Muscle layer of colon (tissue), 2 donors: Measurements from ENCODE around the gene NPHP1.
"Not testable (repeated sequence)": the region's sequence is repeated elsewhere in the genome, so short reads cannot be mapped to it uniquely, and the experiment has no call there.

Experiments
- H3K27ac ChIP-seq: one replicate; pipeline ENCODE4 v1.7.0; 2013; ENCODE audit warnings: low read depth, mild to moderate bottlenecking, low read length, moderate library complexity
- H3K27me3 ChIP-seq, 2 donors: one replicate each; pipeline ENCODE4 v1.7.0; 2013; ENCODE audit warnings: low read length in 2 of 2, mild to moderate bottlenecking in 2 of 2; ENCODE audit not compliant: insufficient read depth in 2 of 2, control insufficient read depth in 1 of 2
- H3K36me3 ChIP-seq: one replicate; pipeline ENCODE4 v1.7.0; 2013; ENCODE audit warnings: mild to moderate bottlenecking, low read length; ENCODE audit not compliant: insufficient read depth
- H3K4me1 ChIP-seq: one replicate; pipeline ENCODE4 v1.7.0; 2013; ENCODE audit warnings: mild to moderate bottlenecking, low read length; ENCODE audit not compliant: insufficient read depth
- H3K4me3 ChIP-seq, 2 donors: one replicate each; pipeline ENCODE4 v1.7.0; 2013; ENCODE audit warnings: low read length in 2 of 2, low read depth in 1 of 2, mild to moderate bottlenecking in 1 of 2, moderate library complexity in 1 of 2
- H3K9ac ChIP-seq: one replicate; pipeline ENCODE4 v1.7.0; 2013; ENCODE audit warnings: low read length
- H3K9me3 ChIP-seq: one replicate; pipeline ENCODE4 v1.7.0; 2013; ENCODE audit warnings: mild to moderate bottlenecking, low read length
- donor health status: abdominal sarcoma.
- donor health status: Adenocarcinoma of cecum.

NPHP1 gene

GRCh38 chr2:110124038-110124825, 80.6 kb downstream of the NPHP1 start:
- Histone ChIP-seq H3K9ac (no peak overlapping the region), H3K27ac (no peak overlapping the region), H3K36me3 (peaks cover 9% of the 10 kb centered on the region), H3K4me1 (no peaks in the 10 kb centered on the region), H3K4me3 (no peak overlapping the region), H3K9me3 (no peaks in the 10 kb centered on the region), H3K27me3 (no peaks in the 10 kb centered on the region)

GRCh38 chr2:110121592-110121991, 83.2 kb downstream of the NPHP1 start:
- Histone ChIP-seq H3K4me1 (no peaks in the 10 kb centered on the region), H3K4me3 (no peak overlapping the region), H3K27ac (no peak overlapping the region)

GRCh38 chr2:110121052-110121334, 83.8 kb downstream of the NPHP1 start:
- H3K4me1 ChIP-seq, result no peaks in the 10 kb centered on the region
- H3K4me3 ChIP-seq, result no peak overlapping the region
- no peaks in the 10 kb centered on the region for H3K36me3 ChIP-seq
- H3K27ac ChIP-seq, result no peak overlapping the region
- peaks cover 14 to 21% of the 10 kb centered on the region in 2 donors for H3K27me3 ChIP-seq
- no peaks in the 10 kb centered on the region for H3K9me3 ChIP-seq
- H3K9ac ChIP-seq, result no peak overlapping the region

More at GRCh38 chr2:110121592-110121991, 83.2 kb downstream of the NPHP1 start:
- Histone ChIP-seq H3K9ac (no peak overlapping the region), H3K9me3 (no peaks in the 10 kb centered on the region), H3K36me3 (no peaks in the 10 kb centered on the region), H3K27me3 (peaks cover 8 to 15% of the 10 kb centered on the region in 2 donors)

GRCh38 chr2:110120171-110121051, 84.4 kb downstream of the NPHP1 start:
- Histone ChIP-seq H3K9ac (no peak overlapping the region), H3K27me3 (peaks cover 20 to 23% of the 10 kb centered on the region in 2 donors), H3K9me3 (no peaks in the 10 kb centered on the region), H3K4me1 (no peaks in the 10 kb centered on the region), H3K36me3 (no peaks in the 10 kb centered on the region), H3K4me3 (no peak overlapping the region), H3K27ac (no peak overlapping the region)

- Histone ChIP-seq H3K9me3 (no peaks in the 10 kb centered on the region), H3K36me3 (no peaks in the 10 kb centered on the region), H3K27me3 (peaks cover 28 to 30% of the 10 kb centered on the region in 2 donors), H3K27ac (no peak overlapping the region), H3K4me3 (peak overlapping the region in 1 of 2 donors; percentile 38), H3K9ac (no peak overlapping the region), H3K4me1 (no peaks in the 10 kb centered on the region)
Observed at GRCh38 chr2:110116033-110116710, 88.6 kb downstream of the NPHP1 start.

- no peaks in the 10 kb centered on the region for H3K9me3 ChIP-seq
- H3K4me3 ChIP-seq, result peak within 1 kb of the TSS in 1 of 2 donors; percentile 38
- H3K27ac ChIP-seq, result no peak within 1 kb of the TSS
- H3K4me1 ChIP-seq, result no peaks in the 10 kb centered on the region
- no peak within 1 kb of the TSS for H3K9ac ChIP-seq
- no peaks in the 10 kb centered on the region for H3K36me3 ChIP-seq
- H3K27me3 ChIP-seq, result peaks cover 28 to 30% of the 10 kb centered on the region in 2 donors
Observed at GRCh38 chr2:110115291-110116032, 89.4 kb downstream of the NPHP1 start, which contains the start of gene MALL. Gene MALL (minus strand): TSS chr2:110115822. CDS start chr2:110115792, 30 bp downstream.

- no peak overlapping the region for H3K27ac ChIP-seq
- no peak overlapping the region for H3K4me3 ChIP-seq
- H3K9me3 ChIP-seq, result no peaks in the 10 kb centered on the region
- H3K36me3 ChIP-seq, result no peaks in the 10 kb centered on the region
- H3K4me1 ChIP-seq, result no peaks in the 10 kb centered on the region
- no peak overlapping the region for H3K9ac ChIP-seq
- peaks cover 28 to 30% of the 10 kb centered on the region in 2 donors for H3K27me3 ChIP-seq
Observed at GRCh38 chr2:110114831-110115255, 90.0 kb downstream of the NPHP1 start.

GRCh38 chr2:110113961-110114591, 90.7 kb downstream of the NPHP1 start:
- Histone ChIP-seq H3K4me1 (no peaks in the 10 kb centered on the region), H3K27ac (no peak overlapping the region), H3K4me3 (no peak overlapping the region), H3K9ac (no peak overlapping the region), H3K27me3 (peaks cover 28 to 30% of the 10 kb centered on the region in 2 donors), H3K36me3 (no peaks in the 10 kb centered on the region), H3K9me3 (no peaks in the 10 kb centered on the region)

GRCh38 chr2:110108291-110108690, 96.5 kb downstream of the NPHP1 start:
- not testable (repeated sequence) for H3K9ac ChIP-seq, H3K4me1 ChIP-seq, H3K27ac ChIP-seq, H3K27me3 ChIP-seq, H3K36me3 ChIP-seq, H3K4me3 ChIP-seq, H3K9me3 ChIP-seq

- no peak overlapping the region for H3K27ac ChIP-seq
- no peaks in the 10 kb centered on the region for H3K9me3 ChIP-seq
- H3K4me3 ChIP-seq, result no peak overlapping the region
- H3K27me3 ChIP-seq, result no peaks in the 10 kb centered on the region
- H3K9ac ChIP-seq, result no peak overlapping the region
- no peaks in the 10 kb centered on the region for H3K36me3 ChIP-seq
- H3K4me1 ChIP-seq, result no peaks in the 10 kb centered on the region
Observed at GRCh38 chr2:110107092-110108079, 97.4 kb downstream of the NPHP1 start.
